GM19395 (cell line): ENCODE results near the gene USP25.

Source experiments
- ATAC-seq: cut with Tn5 transposase; IDR thresholded peaks from one replicate; pipeline ENCODE4 v1.9.1; 2021; ENCODE audit warnings: mild to moderate bottlenecking, moderate library complexity; ENCODE audit not compliant: unreplicated experiment

The USP25 gene

GRCh38 chr21:15797577-15798363, 68.0 kb downstream of the USP25 start:
- ATAC-seq, result peak; percentile 55

GRCh38 chr21:15801352-15801863, 71.6 kb downstream of the USP25 start:
- no peak for ATAC-seq

- ATAC-seq, result no peak
These were observed 74.6 kb downstream of the USP25 start for GRCh38 chr21:15804247-15805005.

- ATAC-seq, result no peak
These were observed 79.3 kb downstream of the USP25 start for GRCh38 chr21:15809065-15809464.

- ATAC-seq, result no peak
These were observed 80.0 kb downstream of the USP25 start for GRCh38 chr21:15809818-15810217.

- ATAC-seq, result no peak
These were observed 85.5 kb downstream of the USP25 start for GRCh38 chr21:15815285-15815684.

GRCh38 chr21:15820327-15820726, 90.5 kb downstream of the USP25 start:
- no peak for ATAC-seq

- ATAC-seq, result no peak
These were observed 91.1 kb downstream of the USP25 start for GRCh38 chr21:15820852-15821379.

- ATAC-seq, result no peak
These were observed 93.8 kb downstream of the USP25 start for GRCh38 chr21:15823486-15824150.

- ATAC-seq, result no peak
These were observed 95.9 kb downstream of the USP25 start for GRCh38 chr21:15825700-15826099.

- ATAC-seq, result no peak
These were observed 96.5 kb downstream of the USP25 start for GRCh38 chr21:15826147-15826780.

GRCh38 chr21:15826908-15827601, 97.3 kb downstream of the USP25 start:
- no peak for ATAC-seq

GRCh38 chr21:15831497-15831896, 101.7 kb downstream of the USP25 start:
- ATAC-seq, result no peak

GRCh38 chr21:15837645-15838044, 107.9 kb downstream of the USP25 start:
- ATAC-seq, result no peak

- ATAC-seq, result no peak
These were observed 109.2 kb downstream of the USP25 start for GRCh38 chr21:15839026-15839425.

GRCh38 chr21:15839601-15840000, 109.8 kb downstream of the USP25 start:
- ATAC-seq, result no peak

GRCh38 chr21:15840406-15840805, 110.6 kb downstream of the USP25 start:
- no peak for ATAC-seq

- no peak for ATAC-seq
These were observed 112.2 kb downstream of the USP25 start for GRCh38 chr21:15841856-15842564.

GRCh38 chr21:15842565-15842880, 112.7 kb downstream of the USP25 start:
- ATAC-seq, result no peak

GRCh38 chr21:15843766-15844165, 114.0 kb downstream of the USP25 start:
- no peak for ATAC-seq
